GM18520 (cell line): ENCODE data around the gene SLC7A5.

Experiments
- ATAC-seq: cut with Tn5 transposase; IDR thresholded peaks from one replicate; pipeline ENCODE4 v1.9.1; 2021; ENCODE audit not compliant: unreplicated experiment

Gene SLC7A5

GRCh38 chr16:87847785-87848675 is 21.3 kb downstream of the SLC7A5 start:
- ATAC-seq, result no peak

GRCh38 chr16:87847467-87847784 is 21.9 kb downstream of the SLC7A5 start:
- ATAC-seq, result no peak

DNA sequence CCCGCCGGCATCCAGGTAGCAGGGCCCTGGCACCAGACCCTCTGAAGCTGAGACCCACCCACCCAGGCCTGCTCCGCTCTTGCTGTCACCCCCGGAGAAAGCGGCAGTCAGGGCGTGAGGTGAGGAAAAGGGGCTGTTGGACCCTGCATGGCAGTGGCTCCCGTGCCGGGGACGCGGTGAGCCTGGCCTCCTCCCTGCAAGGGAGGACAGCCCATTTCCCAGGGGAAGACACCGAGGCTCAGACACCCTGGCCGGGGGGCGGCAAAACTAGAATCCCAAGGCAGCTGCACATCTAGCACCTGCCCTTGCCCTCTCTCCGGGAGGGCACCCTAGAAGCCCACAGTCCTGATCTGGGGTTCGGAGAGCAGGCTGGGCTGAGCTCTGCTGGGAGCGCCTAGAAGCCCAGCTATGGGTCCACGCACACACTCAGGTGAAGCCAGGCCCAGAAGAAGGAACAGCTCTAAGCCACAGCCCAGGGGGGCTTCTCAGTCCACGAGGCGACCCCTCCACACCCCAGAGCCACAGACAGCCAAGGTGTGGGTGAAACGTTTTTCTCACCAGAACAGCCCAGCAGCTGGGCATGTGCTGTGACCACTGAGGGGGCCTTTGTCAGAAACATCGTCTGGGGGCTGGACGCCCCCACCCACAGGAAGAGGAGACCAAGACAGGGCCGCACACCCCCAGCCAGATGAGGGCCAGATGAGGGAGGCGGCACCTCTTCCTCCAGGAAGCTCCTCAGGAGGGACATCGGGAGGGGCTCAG is 22.4 kb downstream of the SLC7A5 start:
- ATAC-seq, result no peak

GRCh38 chr16:87845807-87846619 is 23.3 kb downstream of the SLC7A5 start:
- ATAC-seq, result no peak

GRCh38 chr16:87845213-87845612 is 24.1 kb downstream of the SLC7A5 start:
- ATAC-seq, result no peak

DNA sequence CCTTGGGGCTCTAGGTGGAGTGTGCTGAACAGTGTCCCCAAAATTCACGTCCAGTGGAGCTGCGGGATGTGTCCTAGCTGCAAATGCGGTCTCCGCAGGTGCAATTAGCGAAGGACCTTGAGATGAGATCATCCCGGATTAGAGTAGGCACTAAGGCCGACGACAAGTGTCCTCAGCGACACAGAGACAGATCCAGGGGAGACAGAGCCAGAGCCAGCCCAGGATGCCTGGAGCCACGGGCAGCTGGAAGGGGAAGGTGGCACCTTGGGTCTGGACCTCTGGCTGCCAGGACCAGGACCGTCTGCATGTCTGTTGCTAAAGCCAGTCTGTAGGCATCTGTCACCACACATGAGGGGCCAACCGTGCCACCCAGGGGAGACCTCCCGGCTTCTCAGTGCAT is 24.5 kb downstream of the SLC7A5 start:
- ATAC-seq, result no peak

GRCh38 chr16:87844120-87844733 is 25.1 kb downstream of the SLC7A5 start:
- ATAC-seq, result no peak

DNA sequence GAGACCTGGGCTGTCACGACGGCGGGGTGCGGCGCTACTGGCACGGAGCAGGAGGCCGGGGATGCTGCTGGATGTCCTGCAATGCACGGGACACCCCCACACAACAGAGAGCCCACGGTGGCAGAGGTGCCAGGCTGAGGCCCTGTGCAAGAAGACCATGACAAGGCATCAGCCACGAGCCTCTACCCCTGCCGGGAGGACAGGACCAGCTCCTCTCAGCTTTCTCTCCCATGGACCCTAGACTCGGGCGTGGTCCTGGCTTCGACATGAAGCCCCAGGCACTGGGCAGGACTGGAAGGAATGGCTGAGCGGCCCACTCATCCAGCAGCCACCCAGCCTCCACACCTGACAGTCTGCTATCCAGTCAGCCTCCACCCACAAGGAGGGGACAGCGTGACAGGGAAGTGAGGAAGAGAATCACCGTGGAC is 25.6 kb downstream of the SLC7A5 start:
- no peak for ATAC-seq

GRCh38 chr16:87842209-87842869 is 27.0 kb downstream of the SLC7A5 start:
- ATAC-seq, result no peak

- ATAC-seq, result no peak
These were observed 27.7 kb downstream of the SLC7A5 start for GRCh38 chr16:87841340-87842208.

DNA sequence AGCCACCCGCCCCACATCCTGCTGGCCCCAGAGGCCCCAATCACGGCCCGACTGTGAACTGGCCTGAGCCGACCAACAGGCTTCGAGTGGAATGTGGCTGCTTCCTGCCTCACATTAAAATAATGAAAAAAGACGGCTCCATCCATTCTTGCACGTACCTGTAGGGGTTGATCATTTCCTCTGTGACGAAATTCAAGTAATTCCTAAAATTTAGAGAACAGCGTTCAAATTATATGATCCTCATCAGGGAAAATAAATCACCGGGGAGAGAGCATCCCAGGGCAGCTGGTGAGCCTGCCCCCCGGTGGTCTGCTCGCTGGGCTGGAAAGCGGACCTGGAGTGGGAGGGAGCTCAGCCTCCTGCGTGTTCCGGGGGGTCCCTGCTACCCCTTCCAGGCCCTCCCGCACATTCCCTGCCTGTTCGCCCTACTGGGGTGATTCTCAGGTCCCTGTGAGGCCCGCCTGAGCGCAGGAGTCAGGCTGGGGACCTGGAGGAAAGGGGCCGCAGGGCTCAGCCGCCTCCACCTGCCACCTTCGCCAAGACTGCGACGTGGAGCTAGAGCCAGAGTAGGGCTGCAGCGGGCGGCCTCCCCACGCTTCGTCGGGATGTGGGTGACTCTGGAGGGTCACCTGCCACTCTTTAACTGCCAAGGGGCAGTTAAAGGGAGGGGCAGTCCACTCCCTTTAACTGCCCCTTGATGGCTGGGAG is 28.9 kb downstream of the SLC7A5 start:
- no peak for ATAC-seq

GRCh38 chr16:87839542-87840270 is 29.6 kb downstream of the SLC7A5 start:
- ATAC-seq, result no peak

DNA sequence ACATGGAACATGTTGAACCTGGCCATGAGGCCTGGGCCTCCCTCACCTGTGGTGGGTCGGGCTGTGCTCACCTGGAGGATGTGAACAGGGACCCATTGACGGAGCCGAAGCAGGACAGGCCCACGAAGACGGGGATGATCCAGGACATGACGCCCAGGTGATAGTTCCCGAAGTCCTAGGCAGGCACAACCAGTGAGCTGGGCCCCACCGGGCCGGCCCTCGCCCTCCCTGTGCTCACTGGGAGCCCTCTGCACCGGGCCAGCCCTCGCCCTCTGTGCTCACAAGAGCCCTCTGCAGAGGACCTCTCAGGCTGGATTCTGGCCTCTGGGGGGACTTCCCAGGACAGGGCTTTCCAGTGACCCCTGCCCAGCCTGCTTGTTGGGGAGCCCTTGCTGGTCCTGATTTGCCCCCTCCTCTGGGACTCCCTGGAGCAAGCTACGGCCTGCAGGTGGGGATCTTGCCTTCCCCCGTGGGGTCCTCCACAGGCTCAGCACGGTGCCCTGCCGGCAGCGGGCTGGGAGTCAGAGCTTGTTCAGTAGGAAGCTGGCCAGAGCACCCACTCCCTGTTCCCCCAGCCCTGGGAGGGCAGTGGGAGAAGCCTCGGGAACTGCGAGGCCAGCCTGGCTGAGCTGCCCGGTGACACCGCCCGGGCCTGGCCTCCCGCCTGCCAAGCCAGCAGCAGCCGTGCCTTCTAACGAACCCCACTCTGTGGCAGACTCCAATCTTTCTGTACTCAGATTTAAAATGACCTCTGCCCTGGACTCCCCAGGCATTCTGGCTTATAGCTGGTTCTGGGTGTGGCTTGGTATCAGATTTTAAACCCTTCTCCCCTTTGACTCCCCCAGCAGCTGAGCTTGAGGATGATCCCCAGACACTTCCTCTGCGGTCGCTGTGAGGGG is 30.4 kb downstream of the SLC7A5 start:
- no peak for ATAC-seq

DNA sequence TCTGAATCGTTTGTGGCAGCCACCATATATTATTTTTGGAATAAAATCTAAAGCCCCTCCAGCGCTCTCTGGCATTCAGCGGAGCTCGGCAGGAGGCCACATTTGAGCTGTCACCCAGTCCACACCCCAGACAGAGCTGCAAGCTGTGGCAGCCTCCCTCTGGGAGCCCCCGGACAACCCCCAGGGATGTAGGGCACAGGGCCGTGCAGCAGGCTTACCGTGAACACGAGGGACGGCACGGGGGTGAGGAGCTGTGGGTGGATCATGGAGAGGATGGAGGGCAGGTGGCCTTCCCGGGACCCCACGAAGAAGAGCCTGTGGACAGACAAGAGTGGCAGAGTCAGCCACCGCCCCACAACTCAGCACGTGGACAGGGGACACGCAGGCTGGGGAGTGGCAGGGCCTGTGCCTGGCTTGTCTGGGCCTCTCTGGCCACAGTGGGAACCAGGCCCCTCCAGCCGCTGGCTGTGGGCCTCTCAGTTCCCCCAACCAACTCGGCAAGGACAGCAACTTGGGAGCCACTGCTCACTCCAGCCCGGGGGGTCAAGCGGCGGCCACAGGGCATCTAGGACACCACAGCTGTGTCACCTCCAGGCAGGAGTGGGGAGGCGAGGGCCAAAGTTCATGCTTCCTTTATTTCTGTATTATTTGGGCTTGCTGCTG is 31.5 kb downstream of the SLC7A5 start:
- ATAC-seq, result no peak

- no peak for ATAC-seq
These were observed 32.3 kb downstream of the SLC7A5 start for GRCh38 chr16:87836844-87837581.

DNA sequence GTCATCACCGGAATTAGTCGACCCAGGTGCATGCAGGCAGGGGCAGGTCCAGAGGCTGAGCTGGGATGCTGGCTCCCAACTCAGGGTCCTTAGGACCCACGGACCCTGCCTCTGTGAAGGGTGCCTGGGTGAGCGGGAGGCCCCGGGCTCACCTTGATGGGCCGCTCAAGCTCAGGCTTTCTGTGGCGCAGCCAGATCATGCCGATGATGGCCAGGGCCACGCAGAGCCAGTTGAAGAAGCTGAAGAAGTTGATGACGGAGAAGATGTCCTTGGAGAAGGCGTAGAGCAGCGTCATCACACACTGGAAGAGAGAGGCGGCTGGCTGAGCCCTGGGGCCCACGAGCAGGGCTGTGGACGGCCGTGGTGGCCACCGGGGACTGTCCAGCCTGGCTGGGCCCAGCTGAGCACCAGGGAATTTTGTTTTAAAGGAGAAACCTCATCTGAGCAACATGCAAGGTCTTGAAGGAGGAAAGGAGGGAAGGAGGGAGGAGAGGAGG is 32.9 kb downstream of the SLC7A5 start:
- no peak for ATAC-seq
